ENCODE measurements around the gene NBDY. TPM values are rescaled to one million over a fixed set of nuclear protein-coding genes. Genes with fewer than 3 reads are reported as not detected.
A peak's percentile ranks its signal among the peaks of the same experiment; 100 is the strongest.

NBDY gene
- total and polyA plus RNA-seq, 5 experiments from 2014 or later, result 30.9 to 91.9 (median 64.3) TPM

DNA sequence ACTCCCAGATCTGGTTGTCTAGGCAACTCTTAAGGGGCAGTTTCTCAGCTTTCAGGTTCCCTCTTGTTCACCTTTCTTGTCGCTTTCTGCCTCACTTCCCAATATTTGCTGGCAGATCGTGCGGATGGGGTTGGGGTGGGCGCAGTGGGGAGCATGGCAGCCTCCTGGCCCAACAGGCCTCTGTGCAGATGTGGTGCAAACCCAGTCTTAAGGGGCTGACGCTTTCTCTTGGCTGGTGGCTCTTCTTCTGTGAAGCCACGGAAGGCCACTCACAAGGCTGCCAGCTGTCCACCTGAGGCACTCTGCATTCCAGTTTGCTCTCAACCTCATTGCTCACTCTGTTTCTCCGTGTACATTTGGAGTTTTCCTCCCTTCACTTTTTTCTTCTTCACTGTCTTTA lies 61.7 kb downstream of the NBDY start:
- no peak for ATAC-seq
- Mint-ChIP-seq H3K27ac (peak overlapping the region in 3 of 10 donors; percentile 29 to 95 (median 66)), H3K4me1 (peaks cover 18 to 41% (median 30%) of the 10 kb centered on the region in 4 donors), H3K4me3 (no peak overlapping the region), H3K9me3 (no peaks in the 10 kb centered on the region), H3K27me3 (no peaks in the 10 kb centered on the region), H3K36me3 (peaks cover 0 to 34% (median 2%) of the 10 kb centered on the region in 3 donors)
- POLR2A ChIA-PET, result no interaction called here
- no peak for DNase-seq

DNA sequence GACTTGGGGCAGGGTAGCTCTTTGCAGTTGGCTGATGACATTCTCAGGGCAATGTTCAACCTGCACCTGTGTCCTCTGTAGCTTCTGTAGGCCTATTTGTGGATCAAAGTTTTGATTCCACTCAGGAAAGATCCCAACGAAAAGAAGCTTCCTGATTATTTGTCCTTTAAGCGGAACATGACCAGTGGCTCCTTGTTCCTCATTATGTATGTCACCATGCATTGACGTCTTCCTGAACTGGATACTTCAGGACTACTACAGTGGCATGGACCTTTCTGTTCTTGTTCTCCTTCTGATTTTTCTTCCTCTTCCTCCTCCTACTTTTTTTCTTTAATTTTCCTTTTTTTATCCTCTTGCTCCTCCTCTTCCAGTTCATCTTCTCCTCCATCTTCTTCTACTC lies 62.4 kb downstream of the NBDY start:
- Mint-ChIP-seq H3K27ac (peak overlapping the region in 6 of 10 donors; percentile 11 to 95 (median 50)), H3K36me3 (peaks cover 0 to 39% (median 2%) of the 10 kb centered on the region in 3 donors), H3K27me3 (no peaks in the 10 kb centered on the region), H3K9me3 (no peaks in the 10 kb centered on the region), H3K4me1 (peaks cover 20 to 41% (median 29%) of the 10 kb centered on the region in 4 donors), H3K4me3 (no peak overlapping the region)
- POLR2A ChIA-PET, result no interaction called here
- DNase-seq, result no peak
- no peak for ATAC-seq

DNA sequence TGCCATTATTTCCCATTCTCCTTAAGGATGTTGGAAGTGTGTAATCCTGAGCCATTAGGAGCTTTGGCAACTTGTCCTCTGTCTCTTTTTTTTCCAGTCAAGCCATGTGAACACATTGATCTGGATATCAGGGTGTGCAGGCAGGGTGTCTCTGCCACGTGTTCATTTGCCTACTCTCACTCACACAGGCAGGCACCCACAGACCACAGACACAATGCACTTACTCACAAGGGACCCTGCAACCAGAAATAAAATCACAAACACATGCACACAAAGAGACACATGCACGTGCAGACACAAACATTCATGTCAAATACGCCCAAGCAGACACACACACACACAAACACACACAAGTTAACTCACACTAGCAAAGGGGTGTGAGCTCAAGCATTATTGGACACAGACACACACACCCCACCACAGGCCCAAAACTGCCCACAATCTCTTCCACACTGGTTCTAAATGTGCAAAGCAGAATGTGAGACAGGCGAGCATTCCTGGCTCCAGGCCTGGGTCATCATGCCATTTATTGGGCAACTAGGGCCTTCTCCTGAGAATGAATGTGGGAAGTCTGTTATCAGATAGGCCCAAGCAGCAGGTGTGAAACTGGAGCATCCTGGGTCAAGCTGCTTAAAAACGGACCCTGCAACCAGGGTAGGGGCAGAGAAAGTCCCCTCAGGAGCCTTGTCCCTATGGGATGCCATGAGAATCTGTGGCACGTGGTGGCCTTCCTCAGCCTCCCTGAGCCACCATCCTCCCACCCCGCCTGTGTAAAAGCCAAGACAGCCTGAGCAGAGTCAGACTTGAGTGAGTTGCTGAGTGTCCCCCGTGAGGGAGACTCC lies 63.4 kb downstream of the NBDY start:
- Mint-ChIP-seq H3K36me3 (peaks cover 0 to 37% (median 2%) of the 10 kb centered on the region in 3 donors), H3K4me1 (peaks cover 22 to 44% (median 32%) of the 10 kb centered on the region in 4 donors), H3K27ac (peak overlapping the region in 7 of 10 donors; percentile 31 to 95 (median 64)), H3K4me3 (no peak overlapping the region), H3K27me3 (no peaks in the 10 kb centered on the region), H3K9me3 (no peaks in the 10 kb centered on the region)
- ATAC-seq, result no peak
- POLR2A ChIA-PET, result no interaction called here
- DNase-seq, result no peak

DNA sequence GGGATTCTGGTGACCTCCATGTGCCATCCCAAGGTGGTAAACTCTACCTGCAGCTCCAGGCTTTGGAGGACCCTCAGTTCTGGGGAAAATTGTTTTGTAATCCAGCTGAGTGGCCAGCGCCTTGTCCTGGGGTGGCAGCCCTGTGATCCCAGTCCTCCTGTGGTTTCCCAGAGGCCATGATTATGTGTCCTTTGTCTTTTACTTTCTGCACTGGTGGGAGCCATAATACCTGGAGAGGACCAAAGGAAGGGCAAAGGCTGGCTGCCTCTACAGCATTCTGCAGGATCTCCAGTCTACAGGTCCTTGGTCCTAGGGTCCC lies 64.0 kb downstream of the NBDY start:
- DNase-seq, result no peak
- H3K9me3 Mint-ChIP-seq, result no peaks in the 10 kb centered on the region
- ATAC-seq, result no peak
- H3K36me3 Mint-ChIP-seq, result peaks cover 0 to 37% (median 2%) of the 10 kb centered on the region in 3 donors
- no peaks in the 10 kb centered on the region for H3K27me3 Mint-ChIP-seq
- POLR2A ChIA-PET, result no interaction called here
- H3K4me3 Mint-ChIP-seq, result no peak overlapping the region
- H3K27ac Mint-ChIP-seq, result peak overlapping the region in 3 of 10 donors; percentile 37 to 72 (median 58)
- peaks cover 25 to 50% (median 36%) of the 10 kb centered on the region in 4 donors for H3K4me1 Mint-ChIP-seq

DNA sequence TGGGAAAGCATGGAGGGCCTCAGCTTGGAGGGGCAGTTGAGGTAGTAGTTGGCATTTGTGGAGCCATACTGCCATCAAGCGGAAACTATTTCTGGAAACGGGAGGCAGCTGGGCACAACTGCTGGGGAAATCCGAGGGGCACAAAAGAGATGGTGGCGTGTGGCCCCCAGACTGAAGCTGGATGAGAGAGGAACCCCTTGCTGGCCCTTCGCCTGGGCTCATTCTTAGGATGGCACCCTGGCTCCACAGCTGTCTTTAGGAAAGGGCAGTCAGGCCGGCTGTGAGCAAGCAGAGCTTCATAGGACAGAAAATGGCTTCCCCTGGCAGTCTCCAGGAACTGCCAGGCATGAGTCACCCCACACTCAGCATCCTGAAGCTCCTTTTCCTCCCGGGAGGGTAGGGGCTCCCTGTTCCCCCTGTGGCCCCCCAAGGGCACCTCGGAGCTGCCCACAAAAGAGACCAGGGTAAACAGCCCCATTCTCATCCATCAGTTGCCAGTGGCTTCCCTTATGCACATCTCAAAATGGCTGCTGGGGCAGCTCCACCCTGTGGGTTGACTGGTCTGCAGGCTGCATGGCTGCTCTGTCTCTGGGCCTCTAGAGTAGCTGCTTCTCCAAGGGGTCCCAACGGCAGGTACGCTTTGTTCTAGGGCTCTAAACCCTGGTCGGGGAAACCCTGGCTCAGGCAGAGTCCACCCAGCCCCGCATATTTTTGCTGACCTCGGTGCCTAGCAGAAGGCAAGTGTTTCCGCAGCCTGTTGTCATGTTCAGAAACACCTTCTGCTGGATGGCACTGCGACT lies 64.7 kb downstream of the NBDY start:
- no peaks in the 10 kb centered on the region for H3K27me3 Mint-ChIP-seq
- POLR2A ChIA-PET, result no interaction called here
- H3K9me3 Mint-ChIP-seq, result no peaks in the 10 kb centered on the region
- H3K4me1 Mint-ChIP-seq, result peaks cover 25 to 50% (median 43%) of the 10 kb centered on the region in 4 donors
- DNase-seq (no peak), ATAC-seq (no peak)
- no peak overlapping the region for H3K4me3 Mint-ChIP-seq
- H3K36me3 Mint-ChIP-seq, result peaks cover 0 to 37% (median 2%) of the 10 kb centered on the region in 3 donors
- H3K27ac Mint-ChIP-seq, result peak overlapping the region in 9 of 10 donors; percentile 22 to 78 (median 67)

DNA sequence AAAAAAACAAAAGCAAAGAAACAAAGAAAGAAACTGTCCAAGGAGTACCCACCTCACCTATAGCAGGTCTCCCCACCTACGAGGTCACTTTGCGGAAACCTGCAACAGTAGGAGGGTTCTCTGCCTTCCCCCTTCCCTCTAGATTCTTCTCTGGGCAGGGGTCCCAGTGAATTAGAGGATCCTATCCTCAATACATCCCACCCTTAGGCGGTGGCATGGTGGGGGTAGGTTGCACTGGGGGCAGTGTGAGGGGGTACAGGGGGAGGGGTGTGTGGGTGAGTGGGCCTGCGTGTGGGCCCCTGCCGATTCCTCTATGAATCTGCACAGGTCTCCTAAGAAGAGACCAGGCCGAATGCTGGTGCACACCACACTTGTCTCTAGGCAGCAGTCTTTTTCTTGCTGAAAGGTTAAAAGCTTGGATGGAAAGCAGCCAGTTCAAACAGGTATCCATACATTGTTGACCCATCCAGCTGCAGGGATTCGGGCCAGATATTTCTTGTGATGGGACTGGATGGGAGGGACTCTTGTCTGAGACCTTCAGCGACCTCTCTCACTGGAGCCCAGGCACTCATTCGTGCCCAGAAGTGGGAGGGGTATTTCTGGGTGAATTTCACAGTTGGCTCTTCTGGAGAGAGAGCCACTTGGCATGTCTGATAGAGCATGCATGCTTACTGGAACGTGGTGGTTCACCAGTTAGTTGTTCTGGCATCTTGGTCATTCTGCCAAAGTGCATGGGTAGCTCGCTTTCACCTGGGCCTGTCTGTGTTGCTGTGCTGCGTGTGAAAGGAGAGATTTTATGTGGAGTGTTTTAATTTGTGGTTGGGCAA lies 65.6 kb downstream of the NBDY start:
- Mint-ChIP-seq H3K36me3 (peaks cover 0 to 31% (median 2%) of the 10 kb centered on the region in 3 donors), H3K27me3 (no peaks in the 10 kb centered on the region), H3K4me1 (peaks cover 28 to 55% (median 48%) of the 10 kb centered on the region in 4 donors), H3K27ac (peak overlapping the region; percentile 9 to 79 (median 67)), H3K9me3 (no peaks in the 10 kb centered on the region), H3K4me3 (no peak overlapping the region)
- DNase-seq (no peak), ATAC-seq (no peak)
- POLR2A ChIA-PET, result no interaction called here

DNA sequence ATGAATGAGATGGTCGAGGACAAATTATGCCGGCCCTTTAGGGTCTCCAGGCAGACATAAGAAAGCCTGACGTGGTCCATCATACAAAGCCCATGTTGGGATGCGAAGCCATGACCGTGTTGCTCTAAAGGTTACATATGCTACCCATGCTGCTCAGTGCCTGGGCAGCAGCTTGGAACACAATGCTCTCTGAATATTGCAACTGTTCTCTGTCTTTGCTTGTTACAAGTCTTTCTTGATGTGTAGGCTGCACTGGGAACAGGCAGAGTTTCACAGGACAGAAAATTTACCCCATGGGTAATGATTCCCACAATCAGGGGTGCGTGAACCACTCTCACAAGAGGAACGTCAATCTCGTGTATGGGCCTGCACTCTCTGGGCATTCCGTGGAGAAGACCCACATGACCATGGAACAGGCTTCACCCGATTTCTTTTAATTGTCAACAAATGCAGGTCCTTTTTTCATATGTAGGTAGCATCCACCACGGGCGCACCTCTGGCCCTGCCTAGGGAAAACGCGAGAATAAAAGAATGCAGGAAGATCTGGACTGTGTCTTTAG lies 66.3 kb downstream of the NBDY start:
- ATAC-seq, result no peak
- Mint-ChIP-seq H3K4me3 (no peak overlapping the region), H3K36me3 (peaks cover 0 to 24% (median 2%) of the 10 kb centered on the region in 3 donors), H3K27ac (peak overlapping the region in 7 of 10 donors; percentile 36 to 75 (median 66)), H3K9me3 (no peaks in the 10 kb centered on the region), H3K27me3 (no peaks in the 10 kb centered on the region), H3K4me1 (peaks cover 31 to 63% (median 55%) of the 10 kb centered on the region in 4 donors)
- DNase-seq, result no peak
- POLR2A ChIA-PET, result no interaction called here

DNA sequence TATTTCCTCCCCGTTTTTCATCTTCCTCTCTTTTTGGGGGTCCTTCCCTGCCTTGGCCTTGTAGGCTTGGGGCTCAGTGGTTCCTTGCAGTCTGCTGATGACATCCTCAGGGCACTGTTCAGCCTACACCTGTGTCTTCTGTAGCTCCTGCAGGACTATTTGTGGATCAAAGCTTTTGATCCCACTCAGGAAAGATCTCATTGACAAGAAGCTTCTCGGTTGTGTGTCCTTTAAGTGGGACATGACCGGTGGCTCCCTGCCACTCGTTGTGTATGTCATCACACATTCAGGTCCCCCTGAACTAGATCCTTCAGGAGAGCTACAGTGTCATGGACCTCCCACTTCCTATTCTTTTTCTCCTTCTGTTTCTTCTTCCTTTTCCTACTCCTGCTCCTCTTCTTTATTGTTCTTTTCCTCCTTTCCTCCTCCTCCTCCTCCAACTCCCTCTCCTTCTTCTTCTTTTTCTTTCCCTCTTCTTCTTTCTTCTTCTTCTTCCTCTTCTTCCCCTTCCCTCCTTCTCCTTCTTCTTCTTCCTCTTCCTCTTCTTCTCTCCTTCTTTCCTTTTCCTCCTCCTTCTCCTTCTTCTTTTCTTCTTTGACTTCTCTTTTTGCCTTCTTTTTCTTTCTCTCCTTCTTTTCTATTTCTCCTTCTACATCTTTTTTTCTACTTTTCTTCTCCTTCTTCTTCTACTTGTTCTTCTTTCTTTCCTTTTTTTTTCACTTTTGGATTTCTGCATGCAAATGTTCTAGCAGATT lies 67.8 kb downstream of the NBDY start:
- POLR2A ChIA-PET, result no interaction called here
- Mint-ChIP-seq H3K27ac (peak overlapping the region; percentile 52 to 95 (median 79)), H3K9me3 (no peaks in the 10 kb centered on the region), H3K4me3 (peak overlapping the region in 2 of 10 donors; percentile 37 to 46), H3K36me3 (peaks cover 0 to 13% (median 2%) of the 10 kb centered on the region in 3 donors), H3K4me1 (peaks cover 38 to 72% (median 59%) of the 10 kb centered on the region in 4 donors), H3K27me3 (no peaks in the 10 kb centered on the region)
- no peak for DNase-seq
- ATAC-seq, result no peak

DNA sequence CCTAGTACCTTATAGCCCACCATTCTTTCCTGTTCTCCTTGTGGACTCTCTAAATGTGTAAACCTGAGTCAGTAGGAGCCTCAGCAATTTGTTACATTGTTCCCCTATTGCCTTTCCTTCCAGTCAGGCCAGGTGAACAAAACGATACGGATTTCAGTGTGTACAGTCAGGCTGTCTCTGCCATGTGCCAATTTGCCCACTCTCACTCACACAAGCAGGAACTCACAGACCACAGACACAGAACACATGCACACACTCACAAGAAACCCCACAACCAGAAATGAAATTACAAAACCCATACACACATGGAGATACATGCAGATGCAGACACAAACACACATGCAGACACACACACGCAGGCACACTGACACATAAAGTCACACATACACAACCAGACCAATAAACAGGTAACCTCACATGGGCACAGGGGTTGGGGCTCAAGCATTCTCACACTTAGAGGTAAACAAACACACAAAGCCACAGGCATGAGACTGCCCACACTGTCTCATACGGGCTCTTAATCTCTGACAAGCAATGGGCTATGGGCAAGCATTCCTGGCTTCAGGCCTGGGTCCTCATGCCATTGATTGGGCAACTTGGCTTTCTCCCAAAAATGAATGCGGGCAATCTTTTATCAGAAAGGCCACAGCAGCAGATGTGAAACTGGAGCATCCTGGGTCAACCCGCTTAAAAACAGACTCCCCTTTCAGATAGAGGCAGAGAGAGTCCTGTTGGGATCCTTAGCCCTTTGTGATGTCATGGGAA lies 68.7 kb downstream of the NBDY start:
- Mint-ChIP-seq H3K27ac (peak overlapping the region; percentile 52 to 95 (median 74)), H3K27me3 (no peaks in the 10 kb centered on the region), H3K4me3 (peak overlapping the region in 8 of 10 donors; percentile 1 to 59 (median 46)), H3K36me3 (peaks cover 0 to 11% (median 0%) of the 10 kb centered on the region in 3 donors), H3K9me3 (no peaks in the 10 kb centered on the region), H3K4me1 (peaks cover 33 to 66% (median 55%) of the 10 kb centered on the region in 4 donors)
- ATAC-seq (peak in 1 of 2 donors; percentile 36), DNase-seq (no peak)
- POLR2A ChIA-PET, result no interaction called here

DNA sequence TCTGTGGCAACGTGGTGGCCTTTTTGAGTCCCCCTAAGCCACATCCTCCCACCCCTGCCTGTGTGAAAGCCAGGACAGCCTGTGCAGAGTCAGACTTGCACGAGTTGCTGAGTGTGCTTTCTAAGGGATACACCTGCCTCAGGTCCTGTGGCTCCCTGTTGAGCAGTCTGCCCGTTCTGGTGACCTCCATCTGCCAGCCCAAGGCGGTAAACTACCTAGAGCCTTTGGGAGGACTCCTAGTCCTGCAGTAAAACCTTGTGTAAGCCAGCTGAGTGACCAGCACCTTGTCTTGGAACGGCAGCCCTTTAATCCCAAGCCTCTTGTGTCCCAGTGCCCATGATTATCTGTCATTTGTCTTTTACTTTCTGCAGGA lies 69.3 kb downstream of the NBDY start:
- H3K9me3 Mint-ChIP-seq, result no peaks in the 10 kb centered on the region
- peaks cover 33 to 66% (median 55%) of the 10 kb centered on the region in 4 donors for H3K4me1 Mint-ChIP-seq
- ATAC-seq, result no peak
- H3K36me3 Mint-ChIP-seq, result peaks cover 0 to 12% (median 0%) of the 10 kb centered on the region in 3 donors
- POLR2A ChIA-PET, result no interaction called here
- no peak for DNase-seq
- H3K27me3 Mint-ChIP-seq, result no peaks in the 10 kb centered on the region
- no peak overlapping the region for H3K4me3 Mint-ChIP-seq
- H3K27ac Mint-ChIP-seq, result peak overlapping the region in 9 of 10 donors; percentile 39 to 92 (median 58)
